GM18505 (cell line): ENCODE results near the gene VWF.

ENCODE experiments used
- ATAC-seq: cut with Tn5 transposase; IDR thresholded peaks from one replicate; pipeline ENCODE4 v1.9.1; 2021; ENCODE audit not compliant: unreplicated experiment
- POLR2A ChIP-seq: IDR thresholded peaks from 4 replicates; pipeline ENCODE4 v1.6.1; 2011; ENCODE audit warnings: borderline replicate concordance; ENCODE audit not compliant: insufficient read depth, insufficient read length; ENCODE audit errors: extremely low read depth

VWF gene

GRCh38 chr12:6074427-6074826 is 50.0 kb downstream of the VWF start:
- no peak for ATAC-seq

GRCh38 chr12:6073426-6073825 is 51.0 kb downstream of the VWF start:
- no peak for ATAC-seq
- TF ChIP-seq POLR2A = no peak

More at GRCh38 chr12:6074427-6074826, 50.0 kb downstream of the VWF start:
- TF ChIP-seq POLR2A = no peak

- no peak for ATAC-seq
- TF ChIP-seq POLR2A = no peak
These were observed 52.1 kb downstream of the VWF start for GRCh38 chr12:6072302-6072752.

- TF ChIP-seq POLR2A = no peak
- no peak for ATAC-seq
These were observed 52.9 kb downstream of the VWF start for GRCh38 chr12:6071589-6071988.

GRCh38 chr12:6070472-6071257 is 53.8 kb downstream of the VWF start:
- no peak for ATAC-seq
- TF ChIP-seq POLR2A = no peak

GRCh38 chr12:6069437-6070093 is 54.9 kb downstream of the VWF start:
- no peak for ATAC-seq
- TF ChIP-seq POLR2A = no peak

- no peak for TF ChIP-seq POLR2A
- ATAC-seq = no peak
These were observed 56.2 kb downstream of the VWF start for GRCh38 chr12:6068227-6068626.

- no peak for ATAC-seq
- TF ChIP-seq POLR2A = no peak
These were observed 57.1 kb downstream of the VWF start for GRCh38 chr12:6067152-6067916.

- no peak for ATAC-seq
- TF ChIP-seq POLR2A = no peak
These were observed 57.8 kb downstream of the VWF start for GRCh38 chr12:6066651-6067050.

- TF ChIP-seq POLR2A = no peak
- no peak for ATAC-seq
These were observed 58.6 kb downstream of the VWF start for GRCh38 chr12:6065863-6066199.

GRCh38 chr12:6065131-6065862 is 59.2 kb downstream of the VWF start:
- no peak for TF ChIP-seq POLR2A
- ATAC-seq = no peak

GRCh38 chr12:6062757-6063735 is 61.4 kb downstream of the VWF start:
- no peak for TF ChIP-seq POLR2A
- no peak for ATAC-seq

GRCh38 chr12:6062395-6062756 is 62.1 kb downstream of the VWF start:
- ATAC-seq = no peak
- no peak for TF ChIP-seq POLR2A

- no peak for TF ChIP-seq POLR2A
- no peak for ATAC-seq
These were observed 62.8 kb downstream of the VWF start for GRCh38 chr12:6061660-6062059.
